HG03196 (cell line): ENCODE results near the gene SEC23IP.
"Not testable (repeated sequence)": the region's sequence is repeated elsewhere in the genome, so short reads cannot be mapped to it uniquely, and the experiment has no call there.

Source experiments
- ATAC-seq: cut with Tn5 transposase; IDR thresholded peaks from one replicate; pipeline ENCODE4 v1.9.1; 2021; ENCODE audit not compliant: unreplicated experiment

Gene SEC23IP

DNA sequence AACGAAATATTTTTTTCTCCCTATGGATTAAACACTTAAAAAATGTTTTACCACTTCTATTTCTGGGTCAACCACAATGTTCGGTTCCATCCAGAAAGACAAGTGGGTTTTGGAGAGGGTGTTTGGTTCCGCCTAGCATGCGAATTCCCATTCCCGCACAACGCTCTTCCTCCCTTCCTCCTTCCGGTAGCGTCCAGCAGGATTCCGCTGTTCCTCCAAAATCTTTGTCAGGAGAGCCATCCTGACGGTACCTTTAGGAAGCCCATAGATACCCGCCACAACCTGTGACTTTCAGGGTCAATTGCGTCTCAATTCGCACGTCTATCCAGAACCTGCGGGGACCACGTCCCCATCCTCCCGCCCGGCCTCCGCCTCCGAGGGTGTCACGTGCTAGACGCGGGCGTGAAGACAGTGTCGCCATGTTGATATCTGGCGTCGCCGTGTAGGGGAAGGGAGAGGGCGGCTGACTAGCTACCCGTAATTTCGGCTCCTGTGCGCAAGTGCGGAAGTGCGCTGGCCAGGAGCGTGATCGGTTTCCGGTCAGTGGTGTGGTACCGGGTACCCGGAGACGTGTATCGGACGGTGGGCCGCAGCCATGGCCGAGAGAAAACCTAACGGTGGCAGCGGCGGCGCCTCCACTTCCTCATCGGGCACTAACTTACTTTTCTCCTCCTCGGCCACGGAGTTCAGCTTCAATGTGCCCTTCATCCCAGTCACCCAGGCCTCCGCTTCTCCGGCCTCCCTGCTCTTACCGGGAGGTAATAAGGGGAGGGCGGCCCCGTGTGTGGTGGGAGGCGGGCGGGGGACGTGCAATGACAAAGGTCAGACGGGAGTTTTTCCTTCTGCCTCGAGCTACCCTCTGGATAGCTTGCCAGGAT is at the start of gene SEC23IP:
Gene SEC23IP, plus strand, starts transcription at position 543 of the 878 bp plus-strand sequence. Its CDS starts 53 bp downstream, at position 596.
- peak; percentile 99 for ATAC-seq

DNA sequence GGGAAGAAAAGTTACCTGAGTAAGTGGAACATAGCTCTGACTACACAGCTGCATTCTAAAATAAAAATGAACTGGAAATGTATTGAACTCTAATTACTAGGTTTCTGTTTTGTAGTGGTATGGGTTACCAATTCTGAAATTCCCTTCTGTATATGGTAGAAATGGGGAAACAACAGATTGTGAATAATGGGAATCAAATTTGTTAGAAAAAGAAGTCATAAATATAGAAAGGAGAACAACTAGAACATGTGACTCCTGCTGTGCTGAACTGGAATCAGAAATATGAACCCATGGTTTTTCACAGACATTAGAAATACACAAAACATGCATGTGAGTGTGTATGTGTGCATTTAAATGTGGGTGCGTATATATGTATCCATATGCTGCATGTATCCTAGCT is 46.9 kb upstream of the SEC23IP start:
- no peak for ATAC-seq

DNA sequence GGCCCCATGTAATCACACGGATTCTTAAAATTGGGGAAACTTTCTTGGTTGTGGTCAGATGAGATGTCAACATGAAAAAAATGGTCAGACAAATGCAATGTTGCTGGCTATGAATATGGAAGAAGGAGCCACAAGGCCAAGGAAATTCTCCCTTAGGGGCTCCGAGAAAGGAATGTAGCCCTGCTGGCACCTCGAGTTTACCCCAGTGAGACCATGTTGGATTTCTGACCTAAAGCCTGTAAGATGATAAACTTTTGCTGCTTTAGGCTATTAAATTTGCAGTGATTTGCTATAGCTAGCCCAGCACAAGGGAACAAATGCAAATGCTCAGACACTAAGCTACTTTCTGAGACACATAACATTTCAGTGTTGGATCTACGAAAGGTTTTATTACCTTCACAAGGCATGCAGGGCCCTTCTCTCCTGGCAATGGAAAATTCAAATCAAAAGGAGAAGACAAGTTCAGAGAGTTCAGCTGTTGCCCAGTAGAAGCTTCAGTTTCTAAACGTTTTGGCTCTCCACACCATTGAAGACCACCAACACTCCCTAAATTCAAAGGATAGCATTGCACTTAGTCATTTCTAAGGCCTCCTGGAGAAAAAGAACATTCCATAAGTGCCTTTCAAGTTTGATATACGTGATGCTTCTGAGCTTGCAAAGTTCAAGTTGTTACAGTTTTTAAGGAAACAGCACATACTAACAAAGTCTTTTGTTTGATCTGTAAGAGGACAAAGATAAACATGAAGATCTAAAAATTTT is 43.3 kb upstream of the SEC23IP start:
- no peak for ATAC-seq

GRCh38 chr10:119849944-119850343 is 42.6 kb upstream of the SEC23IP start:
- no peak for ATAC-seq

- ATAC-seq = no peak
These were observed 40.3 kb upstream of the SEC23IP start for GRCh38 chr10:119852277-119852676.

DNA sequence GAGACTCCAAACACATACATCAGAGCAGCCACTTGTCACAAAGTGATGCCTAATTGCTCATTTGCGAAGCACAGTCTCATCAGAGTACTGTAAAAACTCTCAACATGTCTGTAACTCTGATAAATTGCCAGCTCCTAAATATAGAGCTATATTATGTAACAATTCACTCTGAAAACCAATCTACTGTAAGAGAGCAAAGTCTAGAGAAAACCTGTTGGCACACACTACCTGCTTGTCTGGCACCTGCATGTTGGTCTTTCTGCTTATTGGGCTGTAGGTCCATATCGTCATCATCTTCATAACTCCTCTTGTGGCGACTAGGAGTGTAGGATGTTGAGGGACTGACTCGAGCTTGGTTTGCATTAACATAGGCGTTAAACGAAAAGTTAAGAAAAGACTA is 39.7 kb upstream of the SEC23IP start:
- no peak for ATAC-seq

DNA sequence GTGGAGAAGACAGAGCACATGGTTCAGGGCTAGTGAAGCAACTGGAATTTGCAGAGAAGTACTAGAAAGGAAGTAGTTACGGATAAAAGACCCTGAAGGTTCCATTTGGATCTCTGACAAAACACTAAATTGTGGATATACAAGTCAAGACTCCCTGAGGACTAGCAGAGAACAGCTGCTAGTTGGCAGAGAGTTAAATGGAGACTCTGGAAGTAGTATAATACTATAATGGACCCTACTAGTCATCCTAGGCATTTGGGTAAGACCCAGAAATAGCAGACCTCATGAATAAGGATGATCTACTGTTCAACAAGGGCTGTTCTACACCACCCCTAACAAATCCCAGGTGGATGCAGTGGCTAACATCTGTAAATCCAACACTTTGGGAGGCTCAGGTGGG is 39.0 kb upstream of the SEC23IP start:
- no peak for ATAC-seq

GRCh38 chr10:119858063-119858462 is 34.5 kb upstream of the SEC23IP start:
- ATAC-seq = no peak

- no peak for ATAC-seq
These were observed 32.9 kb upstream of the SEC23IP start for GRCh38 chr10:119859420-119860258.

GRCh38 chr10:119860866-119861607 is 31.5 kb upstream of the SEC23IP start:
- no peak for ATAC-seq

- ATAC-seq = no peak
These were observed 30.0 kb upstream of the SEC23IP start for GRCh38 chr10:119862524-119862923.

GRCh38 chr10:119863951-119864565 is 28.5 kb upstream of the SEC23IP start:
- ATAC-seq = no peak

GRCh38 chr10:119865699-119866240 is 26.8 kb upstream of the SEC23IP start:
- ATAC-seq = no peak

DNA sequence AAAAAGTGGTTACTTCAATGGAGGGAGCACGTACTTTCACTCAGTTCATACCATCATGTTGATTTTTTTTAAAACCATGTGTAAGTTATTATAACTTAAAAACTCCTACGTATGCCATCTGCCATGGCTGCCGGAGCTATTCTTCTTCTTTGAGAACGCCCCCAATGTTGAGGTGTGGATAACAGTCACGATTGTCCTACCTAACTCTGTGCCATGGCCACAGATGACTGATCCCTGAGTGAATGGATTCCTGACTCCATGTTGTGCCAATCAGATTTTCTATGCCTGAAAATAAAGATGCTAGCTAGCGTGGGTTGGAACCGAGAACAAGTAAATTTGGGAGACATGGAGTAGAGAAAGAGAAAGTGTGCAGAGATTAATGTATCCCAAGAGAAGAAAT is 25.2 kb upstream of the SEC23IP start:
- no peak for ATAC-seq

DNA sequence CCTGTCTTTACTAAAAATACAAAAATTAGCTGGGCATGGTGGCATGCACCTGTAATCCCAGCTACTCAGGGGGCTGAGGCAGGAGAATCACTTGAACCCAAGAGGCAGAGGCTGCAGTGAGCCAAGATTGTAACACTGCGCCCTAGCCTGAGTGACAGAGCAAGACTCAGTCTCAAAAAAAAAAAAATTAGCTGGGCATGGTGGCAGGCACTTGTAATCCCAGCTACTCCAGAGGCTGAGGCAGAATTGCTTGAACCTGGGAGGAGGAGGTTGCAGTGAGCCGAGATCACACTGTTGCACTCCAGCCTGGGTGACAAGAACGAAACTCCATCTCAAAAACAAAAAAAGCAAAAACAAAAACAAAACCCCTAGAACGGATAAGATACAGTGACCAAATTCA is 23.1 kb upstream of the SEC23IP start:
- not testable (repeated sequence) for ATAC-seq

GRCh38 chr10:119871881-119872609 is 20.5 kb upstream of the SEC23IP start:
- ATAC-seq = peak; percentile 37

- peak; percentile 24 for ATAC-seq
These were observed 20.0 kb upstream of the SEC23IP start, which contains the start of gene MCMBP for GRCh38 chr10:119872610-119872859. TSS of gene MCMBP (minus strand) at chr10:119872843. CDS start at chr10:119872584, 259 bp downstream.

DNA sequence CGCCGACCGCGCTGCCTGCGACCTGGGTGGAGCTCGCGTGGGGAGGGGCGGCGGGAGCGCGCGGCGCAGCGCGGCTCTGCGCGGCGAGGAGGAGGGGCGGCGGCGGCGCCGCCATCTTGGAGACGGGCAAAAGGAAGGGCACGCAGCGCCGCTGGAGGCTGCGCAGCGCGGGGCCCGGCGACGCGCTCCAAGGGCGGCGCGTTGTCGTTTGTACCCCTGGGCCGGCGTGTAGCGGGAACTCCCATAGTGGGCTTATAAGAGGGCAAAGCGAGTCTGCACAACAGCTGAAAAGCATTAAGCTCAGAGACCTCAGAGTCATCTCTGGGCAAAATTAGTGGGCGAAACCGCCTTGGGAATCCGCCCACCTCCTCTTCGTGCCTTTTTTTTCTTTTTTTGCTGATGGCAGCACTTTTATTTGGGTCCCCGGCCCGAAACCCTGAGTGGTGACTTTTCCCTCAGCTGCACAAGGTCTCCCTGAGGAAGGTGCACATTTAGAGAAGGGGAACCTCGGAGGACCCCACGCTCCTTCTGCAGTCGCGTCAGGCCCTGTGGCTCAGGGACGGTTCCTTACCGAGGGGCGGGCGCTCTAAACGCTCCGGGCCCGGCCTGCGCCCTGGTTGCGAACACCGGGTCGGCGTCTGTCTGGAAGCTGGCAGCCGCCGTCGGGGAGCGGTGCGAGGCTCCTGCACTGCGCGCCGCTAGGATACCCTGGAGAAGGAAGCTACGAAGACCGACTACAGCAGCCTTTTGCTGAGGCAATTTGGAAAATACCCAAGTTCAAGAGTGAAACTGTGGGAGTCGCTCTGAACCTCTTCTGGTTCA is 19.5 kb upstream of the SEC23IP start:
- ATAC-seq = peak; percentile 91
